ENCODE data around the gene SYNGAP1. TPM values are rescaled to one million over a fixed set of nuclear protein-coding genes. Genes with fewer than 3 reads are reported as not detected.
A peak's percentile ranks its signal among the peaks of the same experiment; 100 is the strongest.

SYNGAP1 gene
- total RNA-seq, 3 donors from 2014 or later (not counting 1 experiment from before 2014, with no cell fraction given) = 43.5 to 61.6 (median 55.8) TPM

DNA sequence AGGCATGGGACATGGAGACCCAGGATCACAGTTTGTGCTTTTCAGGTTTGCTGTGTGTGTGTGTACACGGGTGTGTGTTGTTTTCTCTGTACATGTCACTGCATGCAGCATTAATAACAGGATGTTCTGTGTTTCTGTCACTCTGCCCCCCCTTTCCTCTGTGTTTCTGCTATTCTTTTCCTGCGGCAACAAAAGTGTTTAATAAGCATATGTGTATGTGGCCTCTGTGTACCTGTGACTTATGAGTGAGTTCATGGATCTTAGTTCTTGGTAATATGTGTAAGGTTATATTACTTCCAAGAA is 9.8 kb downstream of the SYNGAP1 start:
- ATAC-seq (no peak), DNase-seq (peak in 1 of 2 donors; percentile 65)
- Histone ChIP-seq H3K36me3 (ENCODE audit: control insufficient read depth, insufficient read depth, low read length) (no peaks in the 10 kb centered on the region), H3K4me3 (ENCODE audit: low read length) (no peak overlapping the region), H3K27ac (ENCODE audit: low read length) (peak overlapping the region; percentile 73), H3K4me1 (ENCODE audit: control insufficient read depth, insufficient read depth, low read length) (peaks cover 78% of the 10 kb centered on the region), H3K9me3 (ENCODE audit: control insufficient read depth, insufficient read depth, low read length) (no peaks in the 10 kb centered on the region), H3K27me3 (ENCODE audit: control insufficient read depth, insufficient read depth, low read length) (no peaks in the 10 kb centered on the region)
- peaks cover 68 to 87% of the 10 kb centered on the region in 2 donors for H3K4me1 Mint-ChIP-seq
- H3K4me3 Mint-ChIP-seq = peak overlapping the region; percentile 91
- peak overlapping the region; percentile 88 to 92 for H3K27ac Mint-ChIP-seq
- 15% methylated on average over 1 of the region's 2 CpGs for WGBS (ENCODE audit: insufficient coverage)
- H3K9me3 Mint-ChIP-seq = no peaks in the 10 kb centered on the region
- intact Hi-C loops (cut with micrococcal nuclease) = loop anchor here (2.0 kb wide), 1 partner anchor 25 kb away; the partner anchor contains the start of gene ZBTB9
- TF ChIP-seq, protein P1, sequence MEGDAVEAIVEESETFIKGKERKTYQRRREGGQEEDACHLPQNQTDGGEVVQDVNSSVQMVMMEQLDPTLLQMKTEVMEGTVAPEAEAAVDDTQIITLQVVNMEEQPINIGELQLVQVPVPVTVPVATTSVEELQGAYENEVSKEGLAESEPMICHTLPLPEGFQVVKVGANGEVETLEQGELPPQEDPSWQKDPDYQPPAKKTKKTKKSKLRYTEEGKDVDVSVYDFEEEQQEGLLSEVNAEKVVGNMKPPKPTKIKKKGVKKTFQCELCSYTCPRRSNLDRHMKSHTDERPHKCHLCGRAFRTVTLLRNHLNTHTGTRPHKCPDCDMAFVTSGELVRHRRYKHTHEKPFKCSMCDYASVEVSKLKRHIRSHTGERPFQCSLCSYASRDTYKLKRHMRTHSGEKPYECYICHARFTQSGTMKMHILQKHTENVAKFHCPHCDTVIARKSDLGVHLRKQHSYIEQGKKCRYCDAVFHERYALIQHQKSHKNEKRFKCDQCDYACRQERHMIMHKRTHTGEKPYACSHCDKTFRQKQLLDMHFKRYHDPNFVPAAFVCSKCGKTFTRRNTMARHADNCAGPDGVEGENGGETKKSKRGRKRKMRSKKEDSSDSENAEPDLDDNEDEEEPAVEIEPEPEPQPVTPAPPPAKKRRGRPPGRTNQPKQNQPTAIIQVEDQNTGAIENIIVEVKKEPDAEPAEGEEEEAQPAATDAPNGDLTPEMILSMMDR (IDR thresholded peaks at IDR 0.05) = no peak
- no peaks in the 10 kb centered on the region for H3K27me3 Mint-ChIP-seq (ENCODE audit: low read depth in 2 of 2)
- no peaks in the 10 kb centered on the region for H3K36me3 Mint-ChIP-seq

DNA sequence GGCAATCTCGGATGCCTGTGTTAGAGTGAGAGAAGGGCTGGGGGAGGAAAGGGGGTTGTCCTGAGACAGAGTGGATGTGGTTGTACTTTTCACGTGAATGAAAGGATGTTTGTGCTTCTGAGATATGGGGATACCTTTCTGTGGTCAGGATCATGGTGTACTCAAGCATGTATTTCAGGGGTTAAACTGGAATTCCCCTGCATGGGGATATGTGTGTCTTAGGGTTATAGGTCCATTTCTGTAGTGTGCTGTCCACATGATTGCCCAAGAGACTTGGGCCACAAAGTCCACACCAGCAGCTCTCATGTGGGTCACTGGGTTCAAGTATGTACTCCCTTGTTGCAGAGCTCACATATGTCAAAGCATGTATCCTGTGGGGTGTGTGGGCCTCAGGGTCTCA is 10.5 kb downstream of the SYNGAP1 start:
- peak overlapping the region; percentile 89 for H3K4me3 Mint-ChIP-seq
- no peaks in the 10 kb centered on the region for H3K9me3 Mint-ChIP-seq
- Histone ChIP-seq H3K27me3 (ENCODE audit: control insufficient read depth, insufficient read depth, low read length) (no peaks in the 10 kb centered on the region), H3K36me3 (ENCODE audit: control insufficient read depth, insufficient read depth, low read length) (peaks cover 3% of the 10 kb centered on the region), H3K4me3 (ENCODE audit: low read length) (no peak overlapping the region), H3K9me3 (ENCODE audit: control insufficient read depth, insufficient read depth, low read length) (no peaks in the 10 kb centered on the region), H3K27ac (ENCODE audit: low read length) (peak overlapping the region; percentile 73), H3K4me1 (ENCODE audit: control insufficient read depth, insufficient read depth, low read length) (peaks cover 72% of the 10 kb centered on the region)
- ATAC-seq (no peak), DNase-seq (peak in 1 of 2 donors; percentile 56)
- H3K36me3 Mint-ChIP-seq = no peaks in the 10 kb centered on the region
- TF ChIP-seq, protein P1 (IDR thresholded peaks at IDR 0.05) = no peak
- peaks cover 62 to 81% of the 10 kb centered on the region in 2 donors for H3K4me1 Mint-ChIP-seq
- intact Hi-C loops (cut with micrococcal nuclease) = no loop called here
- peak overlapping the region; percentile 88 to 92 for H3K27ac Mint-ChIP-seq
- 23% methylated on average over 2 of the region's 2 CpGs for WGBS (ENCODE audit: insufficient coverage)
- no peaks in the 10 kb centered on the region for H3K27me3 Mint-ChIP-seq (ENCODE audit: low read depth in 2 of 2)

DNA sequence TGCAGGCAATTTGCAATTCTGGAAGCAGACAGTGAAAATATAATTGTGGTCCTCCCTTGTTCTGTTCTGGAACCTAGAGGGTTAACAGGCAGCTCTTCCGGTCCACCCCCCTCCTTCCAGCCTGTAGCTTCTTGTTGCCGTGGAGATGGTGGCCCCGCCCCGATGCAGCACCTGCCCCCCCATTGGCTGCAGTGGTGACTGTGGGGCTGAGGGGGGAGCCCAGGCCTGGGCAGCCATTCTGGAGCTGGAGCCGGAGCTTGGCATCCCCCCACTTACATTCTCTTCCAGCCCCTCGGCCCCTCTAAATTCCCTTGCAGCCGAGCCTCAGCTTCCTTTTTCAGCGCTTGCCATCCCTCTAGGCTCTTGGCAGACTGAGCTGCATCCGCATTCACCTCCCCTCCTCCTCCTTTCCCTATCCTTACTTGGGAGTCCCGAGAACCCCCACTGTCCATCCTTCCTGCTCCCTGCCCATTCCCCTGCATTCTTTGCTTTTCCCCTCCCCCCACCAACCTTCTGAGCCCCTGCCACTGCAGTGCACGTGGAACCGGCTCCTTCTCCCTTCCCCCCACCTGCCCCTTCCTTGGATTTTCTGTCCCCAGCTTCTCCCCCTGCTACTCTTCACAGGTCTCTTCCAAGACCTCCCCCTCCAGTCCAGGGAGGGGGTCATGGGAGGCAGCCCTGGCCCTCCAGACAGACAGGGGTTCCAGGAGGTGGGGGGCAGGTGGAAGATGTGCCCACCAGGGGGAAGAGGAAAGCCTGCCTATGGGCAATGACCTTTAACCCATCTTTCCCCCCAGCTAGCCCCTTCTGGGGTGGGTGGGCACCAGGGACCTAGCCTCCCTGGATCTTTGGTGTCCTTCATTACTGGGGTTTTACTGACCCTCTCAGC is 11.4 kb downstream of the SYNGAP1 start:
- TF ChIP-seq, protein P1 (IDR thresholded peaks at IDR 0.05) = no peak
- Mint-ChIP-seq H3K4me3 (peak overlapping the region; percentile 89), H3K27me3 (ENCODE audit: low read depth in 2 of 2) (no peaks in the 10 kb centered on the region), H3K4me1 (peaks cover 57 to 74% of the 10 kb centered on the region in 2 donors), H3K9me3 (no peaks in the 10 kb centered on the region), H3K27ac (peak overlapping the region; percentile 88 to 92), H3K36me3 (no peaks in the 10 kb centered on the region)
- Histone ChIP-seq H3K27me3 (ENCODE audit: control insufficient read depth, insufficient read depth, low read length) (no peaks in the 10 kb centered on the region), H3K4me1 (ENCODE audit: control insufficient read depth, insufficient read depth, low read length) (peaks cover 64% of the 10 kb centered on the region), H3K27ac (ENCODE audit: low read length) (peak overlapping the region; percentile 73), H3K4me3 (ENCODE audit: low read length) (peak overlapping the region; percentile 6), H3K9me3 (ENCODE audit: control insufficient read depth, insufficient read depth, low read length) (no peaks in the 10 kb centered on the region), H3K36me3 (ENCODE audit: control insufficient read depth, insufficient read depth, low read length) (peaks cover 9% of the 10 kb centered on the region)
- peak; percentile 61 to 82 (median 76) for ATAC-seq
- intact Hi-C loops (cut with micrococcal nuclease) = no loop called here
- DNase-seq = peak; percentile 83 to 91
- 10% methylated on average over 9 of the region's 12 CpGs for WGBS (ENCODE audit: insufficient coverage)
